SU-DHL-6 (cell line): ENCODE results near the gene RTEL1.

ENCODE experiments used
- CTCF ChIP-seq: fragments of 200-600 bp; sonication (generic); IDR thresholded peaks from one replicate; pipeline ENCODE4 v1.5.1; 2017; ENCODE audit warnings: antibody characterized with exemption, mild to moderate bottlenecking, low read length, moderate library complexity; ENCODE audit not compliant: insufficient read depth, poor library complexity, severe bottlenecking
- EZH2phosphoT487 ChIP-seq: fragments of 200-600 bp; sonication (generic), shearing (Covaris generic); conservative IDR thresholded peaks from 2 replicates; pipeline ENCODE4 v1.6.1; 2018; ENCODE audit warnings: mild to moderate bottlenecking, antibody characterized with exemption, low read length, moderate library complexity, mixed read lengths

GRCh38 chr20:63711085-63711645 lies 53.1 kb downstream of the RTEL1 start:
- TF ChIP-seq CTCF (no peak), EZH2phosphoT487 (no peak)
